Activated CD4-positive, alpha-beta T cell treated with anti-CD3 and anti-CD28 coated beads, Interleukin-10, Interleukin-2, amounts not matched to agents 100 ng/mL and 50 ng/mL, durations not matched to agents 16 hours and 8 hours (primary cell): Measurements from ENCODE around the gene RBBP7.

ENCODE experiments used
- DNase-seq: peaks from one replicate; pipeline ENCODE4 v3.0.0-alpha.2; 2020

The RBBP7 gene

GRCh38 chrX:16862829-16863228, 7.3 kb downstream of the RBBP7 start:
- DNase-seq: no peak

GRCh38 chrX:16856744-16857143, 13.4 kb downstream of the RBBP7 start:
- DNase-seq: no peak

- DNase-seq: peak; percentile 72
Measured at GRCh38 chrX:16856076-16856404, 14.1 kb downstream of the RBBP7 start.

GRCh38 chrX:16855363-16856075, 14.6 kb downstream of the RBBP7 start:
- no peak for DNase-seq

GRCh38 chrX:16853537-16853936, 16.6 kb downstream of the RBBP7 start:
- no peak for DNase-seq

- peak; percentile 44 for DNase-seq
Measured at GRCh38 chrX:16852617-16853179, 17.5 kb downstream of the RBBP7 start.

- no peak for DNase-seq
Measured at GRCh38 chrX:16851827-16852226, 18.3 kb downstream of the RBBP7 start.

- no peak for DNase-seq
Measured at GRCh38 chrX:16851421-16851820, 18.7 kb downstream of the RBBP7 start.

GRCh38 chrX:16848541-16848940, 21.6 kb downstream of the RBBP7 start:
- no peak for DNase-seq

GRCh38 chrX:16845686-16846085, 24.5 kb downstream of the RBBP7 start:
- no peak for DNase-seq

- DNase-seq: no peak
Measured at GRCh38 chrX:16843208-16843909, 26.8 kb downstream of the RBBP7 start.

- DNase-seq: no peak
Measured at GRCh38 chrX:16842684-16843083, 27.5 kb downstream of the RBBP7 start.

GRCh38 chrX:16839852-16840460, 30.2 kb downstream of the RBBP7 start:
- DNase-seq: no peak

GRCh38 chrX:16839219-16839851, 30.8 kb downstream of the RBBP7 start:
- no peak for DNase-seq

GRCh38 chrX:16838202-16839066, 31.7 kb downstream of the RBBP7 start:
- no peak for DNase-seq

- DNase-seq: no peak
Measured at GRCh38 chrX:16836371-16836770, 33.8 kb downstream of the RBBP7 start.

- no peak for DNase-seq
Measured at GRCh38 chrX:16834806-16835205, 35.4 kb downstream of the RBBP7 start.

- no peak for DNase-seq
Measured at GRCh38 chrX:16832301-16832700, 37.9 kb downstream of the RBBP7 start.

GRCh38 chrX:16828124-16828908, 41.8 kb downstream of the RBBP7 start:
- DNase-seq: no peak

- DNase-seq: no peak
Measured at GRCh38 chrX:16827225-16827624, 42.9 kb downstream of the RBBP7 start.

- DNase-seq: peak; percentile 64
Measured at GRCh38 chrX:16826207-16826606, 44.0 kb downstream of the RBBP7 start.
